NCI-H460 (cell line): ENCODE measurements around the gene PRDM8. TPM values are rescaled to one million over a fixed set of nuclear protein-coding genes. Genes with fewer than 3 reads are reported as not detected.

Experiments used
- total RNA-seq: library from RNA; depleted of rRNA; stranded (reverse); fragments of >200 nt; shearing (Covaris generic); gene quantifications from 2 replicates; pipeline ENCODE4 v1.2.3, GENCODE V29; 2014; rRNA removed

Gene PRDM8
- total RNA-seq, 1 experiment from 2014 or later: 10.4 TPM

Other genes with a start within 250 kb of the PRDM8 start
- gene ANTXR2, start 124.3 kb upstream of the PRDM8 start, total RNA-seq: 29.1 and 38.3 TPM in 2 replicates
- not detected in 2 replicates for gene FGF5, start 69.2 kb downstream of the PRDM8 start, total RNA-seq
- gene CFAP299, start 138.2 kb downstream of the PRDM8 start, total RNA-seq: not detected in 2 replicates